ENCODE measurements around the gene IMMP2L. TPM values are rescaled to one million over a fixed set of nuclear protein-coding genes. Genes with fewer than 3 reads are reported as not detected.

The IMMP2L gene
- total RNA-seq, 2 experiments from 2014 or later, result 10.2 to 12.8 TPM

DNA sequence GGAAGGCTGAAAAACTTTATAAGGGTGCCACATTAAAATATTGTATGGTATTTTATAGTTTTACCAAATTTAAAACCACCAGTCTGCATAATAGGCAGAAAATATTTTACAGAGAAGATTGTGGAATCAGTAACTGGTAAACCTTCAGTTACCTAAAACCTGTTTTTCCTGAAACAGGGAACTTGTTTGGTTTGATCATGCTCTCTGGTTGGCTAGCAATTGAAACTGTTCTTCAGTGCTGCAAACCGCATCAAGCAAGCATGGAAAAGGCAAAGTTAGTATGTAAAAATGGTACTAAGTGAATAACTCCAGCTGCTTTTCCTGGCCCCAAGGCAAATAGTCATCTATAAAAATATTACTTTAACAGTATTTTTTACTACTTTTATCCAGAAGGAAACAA, 788.2 kb downstream of the IMMP2L start:
- DNase-seq (no peak), ATAC-seq (ENCODE audit: low read depth) (no peak)
- Mint-ChIP-seq H3K27ac (no peak overlapping the region), H3K4me3 (no peak overlapping the region), H3K27me3 (no peaks in the 10 kb centered on the region), H3K9me3 (peaks cover 4% of the 10 kb centered on the region), H3K36me3 (peaks cover 2% of the 10 kb centered on the region), H3K4me1 (peaks cover 7% of the 10 kb centered on the region)
- POLR2A ChIA-PET, result no interaction called here

DNA sequence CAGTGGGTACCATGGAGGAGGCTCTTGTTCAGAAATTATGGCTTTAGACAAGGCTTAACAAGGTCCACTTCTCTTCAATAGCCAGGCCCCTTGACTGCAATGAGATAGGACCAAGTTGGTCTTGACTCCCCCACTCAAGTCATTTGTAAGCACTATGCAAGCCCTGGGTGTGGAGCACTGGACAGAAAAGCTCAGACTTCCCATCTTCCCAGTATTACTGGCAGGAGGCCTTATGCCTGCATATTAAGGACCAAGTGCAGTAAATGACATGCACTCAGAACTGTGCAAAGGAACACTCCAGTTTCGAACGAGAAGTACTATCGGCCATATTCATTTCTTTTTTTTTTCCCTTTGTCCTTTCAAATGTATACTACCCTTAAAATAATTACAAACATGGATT, 789.7 kb downstream of the IMMP2L start:
- peaks cover 2% of the 10 kb centered on the region for H3K36me3 Mint-ChIP-seq
- POLR2A ChIA-PET, result no interaction called here
- H3K4me3 Mint-ChIP-seq, result no peak overlapping the region
- no peaks in the 10 kb centered on the region for H3K27me3 Mint-ChIP-seq
- DNase-seq, result no peak
- H3K4me1 Mint-ChIP-seq, result peaks cover 7% of the 10 kb centered on the region
- no peak for ATAC-seq (ENCODE audit: low read depth)
- H3K27ac Mint-ChIP-seq, result no peak overlapping the region
- peaks cover 4% of the 10 kb centered on the region for H3K9me3 Mint-ChIP-seq

- Mint-ChIP-seq H3K9me3 (peaks cover 4% of the 10 kb centered on the region), H3K36me3 (peaks cover 2% of the 10 kb centered on the region), H3K27me3 (no peaks in the 10 kb centered on the region), H3K4me1 (peaks cover 7% of the 10 kb centered on the region), H3K27ac (no peak overlapping the region), H3K4me3 (no peak overlapping the region)
- DNase-seq (no peak), ATAC-seq (ENCODE audit: low read depth) (peak; percentile 77)
- POLR2A ChIA-PET, result no interaction called here
These were observed 790.6 kb downstream of the IMMP2L start for GRCh38 chr7:110771717-110772116.

- POLR2A ChIA-PET, result no interaction called here
- peaks cover 7% of the 10 kb centered on the region for H3K4me1 Mint-ChIP-seq
- no peaks in the 10 kb centered on the region for H3K27me3 Mint-ChIP-seq
- ATAC-seq (ENCODE audit: low read depth), result no peak
- H3K4me3 Mint-ChIP-seq, result no peak overlapping the region
- no peak overlapping the region for H3K27ac Mint-ChIP-seq
- DNase-seq, result no peak
- peaks cover 2% of the 10 kb centered on the region for H3K9me3 Mint-ChIP-seq
- peaks cover 3% of the 10 kb centered on the region for H3K36me3 Mint-ChIP-seq
These were observed 794.7 kb downstream of the IMMP2L start for GRCh38 chr7:110767550-110768110.

- Mint-ChIP-seq H3K4me1 (peaks cover 6% of the 10 kb centered on the region), H3K27ac (no peak overlapping the region)
- POLR2A ChIA-PET, result no interaction called here
These were observed 795.4 kb downstream of the IMMP2L start for GRCh38 chr7:110766864-110767263.

DNA sequence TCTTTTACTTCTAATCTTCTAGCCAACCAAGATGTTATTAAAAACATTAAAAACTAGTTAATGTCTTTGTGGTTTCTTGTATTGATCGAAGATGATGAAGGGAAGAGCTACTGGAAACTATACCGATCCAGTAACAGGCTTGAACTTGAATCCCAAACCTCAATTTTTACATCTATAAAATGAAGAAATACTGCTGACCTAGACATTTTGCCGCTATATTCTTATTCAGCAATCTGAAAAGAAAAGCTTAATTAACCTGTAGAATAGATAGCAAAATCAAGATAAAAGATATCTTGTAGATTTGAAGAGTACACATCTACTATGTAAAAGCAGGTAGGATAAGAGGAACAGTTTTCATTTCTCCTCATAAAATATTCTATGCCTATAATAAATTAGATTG, 797.4 kb downstream of the IMMP2L start:
- POLR2A ChIA-PET, result no interaction called here
- DNase-seq (no peak), ATAC-seq (ENCODE audit: low read depth) (no peak)
- Mint-ChIP-seq H3K27me3 (no peaks in the 10 kb centered on the region), H3K4me1 (no peaks in the 10 kb centered on the region), H3K27ac (no peak overlapping the region), H3K9me3 (peaks cover 2% of the 10 kb centered on the region), H3K36me3 (peaks cover 3% of the 10 kb centered on the region), H3K4me3 (no peak overlapping the region)

More at GRCh38 chr7:110766864-110767263, 795.4 kb downstream of the IMMP2L start:
- no peak for ATAC-seq (ENCODE audit: low read depth)
- Mint-ChIP-seq H3K36me3 (peaks cover 3% of the 10 kb centered on the region), H3K27me3 (no peaks in the 10 kb centered on the region), H3K9me3 (peaks cover 2% of the 10 kb centered on the region), H3K4me3 (no peak overlapping the region)
- no peak for DNase-seq

DNA sequence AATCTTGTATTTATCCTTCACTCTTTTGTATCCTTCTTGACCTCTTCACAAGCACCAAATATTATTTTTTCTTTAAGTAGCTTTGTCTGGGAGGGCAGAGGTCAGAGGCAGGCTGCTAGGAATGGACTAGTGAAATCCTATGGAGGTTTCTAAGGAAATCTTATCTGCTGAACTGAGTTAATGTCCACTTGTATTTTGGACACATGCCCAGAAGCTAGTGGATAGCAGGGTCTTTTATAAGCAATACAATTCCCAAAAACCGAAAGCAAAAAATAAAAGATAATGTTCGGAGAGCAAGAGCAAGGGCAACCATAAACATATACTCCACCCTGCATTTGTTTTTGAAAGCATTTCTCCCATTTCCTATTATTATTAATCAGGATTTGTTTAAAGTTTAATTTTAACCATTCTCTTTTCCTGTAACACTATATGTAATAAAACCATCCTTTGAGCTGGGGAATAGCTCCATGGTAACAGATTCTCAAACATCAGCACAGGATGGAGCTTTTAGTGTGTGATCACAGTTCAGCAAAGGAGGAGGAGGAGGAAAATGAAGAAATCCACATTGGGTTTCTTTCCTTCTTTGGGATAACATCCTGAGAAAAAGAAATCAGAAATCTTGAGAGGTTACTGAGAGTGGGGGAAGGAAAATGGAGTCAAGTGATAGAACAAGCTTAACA, 799.6 kb downstream of the IMMP2L start:
- Mint-ChIP-seq H3K4me3 (no peak overlapping the region), H3K36me3 (peaks cover 1% of the 10 kb centered on the region), H3K4me1 (no peaks in the 10 kb centered on the region), H3K27me3 (no peaks in the 10 kb centered on the region), H3K27ac (no peak overlapping the region), H3K9me3 (no peaks in the 10 kb centered on the region)
- no peak for DNase-seq
- POLR2A ChIA-PET, result no interaction called here
- ATAC-seq (ENCODE audit: low read depth), result no peak

- H3K4me1 Mint-ChIP-seq, result no peaks in the 10 kb centered on the region
- H3K9me3 Mint-ChIP-seq, result peaks cover 1% of the 10 kb centered on the region
- DNase-seq (no peak), ATAC-seq (ENCODE audit: low read depth) (no peak)
- peaks cover 1% of the 10 kb centered on the region for H3K36me3 Mint-ChIP-seq
- H3K27ac Mint-ChIP-seq, result no peak overlapping the region
- POLR2A ChIA-PET, result no interaction called here
- H3K27me3 Mint-ChIP-seq, result no peaks in the 10 kb centered on the region
- no peak overlapping the region for H3K4me3 Mint-ChIP-seq
These were observed 802.0 kb downstream of the IMMP2L start for GRCh38 chr7:110760341-110760740.

- POLR2A ChIA-PET, result no interaction called here
- Mint-ChIP-seq H3K4me3 (no peak overlapping the region), H3K9me3 (peaks cover 1% of the 10 kb centered on the region), H3K27ac (no peak overlapping the region), H3K36me3 (peaks cover 1% of the 10 kb centered on the region), H3K27me3 (no peaks in the 10 kb centered on the region), H3K4me1 (no peaks in the 10 kb centered on the region)
- DNase-seq, result no peak
- ATAC-seq (ENCODE audit: low read depth), result no peak
These were observed 803.2 kb downstream of the IMMP2L start for GRCh38 chr7:110759069-110759468.

DNA sequence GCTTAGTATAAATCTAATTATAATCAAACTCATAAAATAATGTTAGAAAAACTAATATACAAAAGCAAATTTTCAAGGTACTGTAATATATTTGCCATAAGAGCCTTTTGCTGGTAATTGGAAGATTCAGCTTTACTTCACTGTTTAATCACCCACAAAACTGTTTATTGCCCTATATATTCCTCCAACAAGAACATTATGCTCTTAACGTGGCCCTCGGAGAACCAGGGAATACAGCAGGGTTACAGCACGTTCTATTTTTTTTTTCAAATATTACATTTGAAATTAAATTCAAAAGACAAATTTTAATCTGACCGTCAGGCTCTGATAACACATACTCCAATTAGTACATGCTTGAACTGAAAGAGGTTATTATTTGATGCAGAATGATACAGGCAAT, 807.6 kb downstream of the IMMP2L start:
- Mint-ChIP-seq H3K27me3 (no peaks in the 10 kb centered on the region), H3K4me3 (no peak overlapping the region), H3K4me1 (no peaks in the 10 kb centered on the region), H3K27ac (no peak overlapping the region), H3K36me3 (no peaks in the 10 kb centered on the region), H3K9me3 (peaks cover 1% of the 10 kb centered on the region)
- ATAC-seq (ENCODE audit: low read depth) (no peak), DNase-seq (no peak)
- POLR2A ChIA-PET, result no interaction called here

- Mint-ChIP-seq H3K27me3 (no peaks in the 10 kb centered on the region), H3K4me3 (no peak overlapping the region), H3K36me3 (peaks cover 10% of the 10 kb centered on the region)
These were observed 811.2 kb downstream of the IMMP2L start for GRCh38 chr7:110750931-110751605.

GRCh38 chr7:110733221-110733620, 829.1 kb downstream of the IMMP2L start:
- peak overlapping the region; percentile 2 for H3K4me3 Mint-ChIP-seq

More at GRCh38 chr7:110750931-110751605, 811.2 kb downstream of the IMMP2L start:
- POLR2A ChIA-PET, result no interaction called here
- DNase-seq, result no peak
- H3K9me3 Mint-ChIP-seq, result peaks cover 15% of the 10 kb centered on the region
- H3K27ac Mint-ChIP-seq, result no peak overlapping the region
- ATAC-seq (ENCODE audit: low read depth), result no peak
- H3K4me1 Mint-ChIP-seq, result no peaks in the 10 kb centered on the region

GRCh38 chr7:110724811-110725210, 837.5 kb downstream of the IMMP2L start:
- DNase-seq (no peak), ATAC-seq (ENCODE audit: low read depth) (no peak)
- POLR2A ChIA-PET, result no interaction called here
- Mint-ChIP-seq H3K27me3 (no peaks in the 10 kb centered on the region), H3K4me3 (no peak overlapping the region), H3K4me1 (no peaks in the 10 kb centered on the region), H3K36me3 (peaks cover 2% of the 10 kb centered on the region), H3K27ac (no peak overlapping the region), H3K9me3 (no peaks in the 10 kb centered on the region)

More at GRCh38 chr7:110733221-110733620, 829.1 kb downstream of the IMMP2L start:
- H3K9me3 Mint-ChIP-seq, result peaks cover 3% of the 10 kb centered on the region
- H3K27ac Mint-ChIP-seq, result peak overlapping the region; percentile 3
- H3K27me3 Mint-ChIP-seq, result no peaks in the 10 kb centered on the region
- no peak for DNase-seq
- peaks cover 12% of the 10 kb centered on the region for H3K4me1 Mint-ChIP-seq
- peaks cover 1% of the 10 kb centered on the region for H3K36me3 Mint-ChIP-seq
- POLR2A ChIA-PET, result no interaction called here
- ATAC-seq (ENCODE audit: low read depth), result no peak

- Mint-ChIP-seq H3K27ac (no peak overlapping the region), H3K4me3 (no peak overlapping the region), H3K36me3 (no peaks in the 10 kb centered on the region), H3K4me1 (no peaks in the 10 kb centered on the region), H3K9me3 (peaks cover 3% of the 10 kb centered on the region), H3K27me3 (no peaks in the 10 kb centered on the region)
- DNase-seq, result no peak
- no peak for ATAC-seq (ENCODE audit: low read depth)
- POLR2A ChIA-PET, result no interaction called here
These were observed 840.9 kb downstream of the IMMP2L start for GRCh38 chr7:110721395-110721794.
